ENCODE results near the gene SGF29. TPM values are rescaled to one million over a fixed set of nuclear protein-coding genes. Genes with fewer than 3 reads are reported as not detected.

SGF29 gene
- total and polyA plus RNA-seq, 12 donors = 18.4 to 118 (median 29.9) TPM

GRCh38 chr16:28569968-28570752 is 16.4 kb downstream of the SGF29 start:
- TF ChIP-seq CTCF (IDR thresholded peaks at IDR 0.05) (no peak), POLR2A (IDR thresholded peaks at IDR 0.05) (no peak)
- H3K9me3 ChIP-seq (replicated peaks in 1 of 3) = no peaks in the 10 kb centered on the region
- no peak for DNase-seq
- intact Hi-C loops (cut with DNase I) = no loop called here
- peaks cover 0 to 6% of the 10 kb centered on the region in 2 donors for H3K4me1 ChIP-seq (replicated peaks in 1 of 2)
- WGBS, 4 donors = 94 to 98% (median 97%) methylated on average over 4 of the region's 4 CpGs
- no peak overlapping the region for H3K4me3 ChIP-seq
- no peak overlapping the region for H3K27ac ChIP-seq
- no peaks in the 10 kb centered on the region for H3K27me3 ChIP-seq
- H3K36me3 ChIP-seq (replicated peaks in 1 of 2) = no peaks in the 10 kb centered on the region

- no peak overlapping the region for H3K4me3 ChIP-seq
- TF ChIP-seq CTCF (IDR thresholded peaks at IDR 0.05) (no peak), POLR2A (IDR thresholded peaks at IDR 0.05) (no peak)
- peak overlapping the region in 2 of 5 donors; percentile 26 to 58 for H3K27ac ChIP-seq
- DNase-seq = peak in 1 of 7 donors; percentile 30
- no peaks in the 10 kb centered on the region for H3K36me3 ChIP-seq (replicated peaks in 1 of 2)
- intact Hi-C loops (cut with DNase I) = no loop called here
- no peaks in the 10 kb centered on the region for H3K27me3 ChIP-seq
- peaks cover 0 to 6% of the 10 kb centered on the region in 2 donors for H3K4me1 ChIP-seq (replicated peaks in 1 of 2)
- H3K9me3 ChIP-seq (replicated peaks in 1 of 3) = no peaks in the 10 kb centered on the region
- WGBS, 4 donors = 67 to 72% (median 68%) methylated on average over 15 of the region's 15 CpGs
Observed at GRCh38 chr16:28572696-28573510, 19.2 kb downstream of the SGF29 start.

- no peak overlapping the region for H3K4me3 ChIP-seq
- TF ChIP-seq POLR2A (IDR thresholded peaks at IDR 0.05) (no peak), CTCF (IDR thresholded peaks at IDR 0.05) (no peak)
- H3K27ac ChIP-seq = peak overlapping the region in 1 of 5 donors; percentile 58
- peaks cover 0 to 6% of the 10 kb centered on the region in 2 donors for H3K4me1 ChIP-seq (replicated peaks in 1 of 2)
- WGBS, 4 donors = 75 to 80% (median 78%) methylated on average over 16 to 17 of the region's 17 CpGs
- H3K9me3 ChIP-seq (replicated peaks in 1 of 3) = no peaks in the 10 kb centered on the region
- intact Hi-C loops (cut with DNase I) = no loop called here
- DNase-seq = no peak
- H3K36me3 ChIP-seq (replicated peaks in 1 of 2) = no peaks in the 10 kb centered on the region
- H3K27me3 ChIP-seq = no peaks in the 10 kb centered on the region
Observed at GRCh38 chr16:28573738-28574718, 20.3 kb downstream of the SGF29 start.
